Nephron progenitor cell (in vitro differentiated cells): Measurements from ENCODE around the gene MXD1.
A peak's percentile ranks its signal among the peaks of the same experiment; 100 is the strongest.

Experiments
- DNase-seq: peaks from one replicate; pipeline ENCODE4 v3.0.0; 2021
- H3K27ac Mint-ChIP-seq: 2 replicates; pipeline ENCODE4 v1.8.0; 2021; ENCODE audit warnings: mild to moderate bottlenecking, moderate library complexity, mixed read lengths
- H3K27me3 Mint-ChIP-seq: 2 replicates; pipeline ENCODE4 v1.8.0; 2021; ENCODE audit warnings: mild to moderate bottlenecking, low read depth, mixed read lengths; ENCODE audit not compliant: poor library complexity
- H3K36me3 Mint-ChIP-seq: 2 replicates; pipeline ENCODE4 v1.8.0; 2021; ENCODE audit warnings: low read depth, mixed read lengths
- H3K4me1 Mint-ChIP-seq: 2 replicates; pipeline ENCODE4 v1.8.0; 2021; ENCODE audit warnings: mixed read lengths
- H3K4me3 Mint-ChIP-seq: 2 replicates; pipeline ENCODE4 v1.8.0; 2021; ENCODE audit warnings: mild to moderate bottlenecking, moderate library complexity, mixed read lengths
- H3K9me3 Mint-ChIP-seq: 2 replicates; pipeline ENCODE4 v1.8.0; 2021; ENCODE audit warnings: mild to moderate bottlenecking, moderate library complexity, mixed read lengths
- CTCF ChIP-seq: fragments of 200-600 bp; sonication (generic); IDR thresholded peaks from 2 replicates; pipeline ENCODE4 v1.5.0; 2021; ENCODE audit warnings: antibody characterized with exemption

The MXD1 gene

GRCh38 chr2:69926849-69927515, 12.1 kb downstream of the MXD1 start:
- DNase-seq, result no peak
- H3K27me3 Mint-ChIP-seq, result peaks cover 5% of the 10 kb centered on the region
- no peaks in the 10 kb centered on the region for H3K9me3 Mint-ChIP-seq
- TF ChIP-seq CTCF, result no peak
- H3K4me1 Mint-ChIP-seq, result peaks cover 5% of the 10 kb centered on the region
- H3K36me3 Mint-ChIP-seq, result peaks cover 14% of the 10 kb centered on the region
- H3K4me3 Mint-ChIP-seq, result no peak overlapping the region
- H3K27ac Mint-ChIP-seq, result no peak overlapping the region

- Mint-ChIP-seq H3K4me1 (peaks cover 21% of the 10 kb centered on the region), H3K27ac (peak overlapping the region; percentile 57), H3K4me3 (no peak overlapping the region), H3K36me3 (peaks cover 20% of the 10 kb centered on the region), H3K27me3 (peaks cover 5% of the 10 kb centered on the region), H3K9me3 (no peaks in the 10 kb centered on the region)
- no peak for DNase-seq
- no peak for TF ChIP-seq CTCF
Measured at GRCh38 chr2:69931832-69932595, 17.1 kb downstream of the MXD1 start.

- Mint-ChIP-seq H3K9me3 (no peaks in the 10 kb centered on the region), H3K4me3 (no peak overlapping the region), H3K27me3 (peaks cover 5% of the 10 kb centered on the region), H3K4me1 (peaks cover 24% of the 10 kb centered on the region), H3K27ac (no peak overlapping the region), H3K36me3 (peaks cover 22% of the 10 kb centered on the region)
- DNase-seq, result no peak
- no peak for TF ChIP-seq CTCF
Measured at GRCh38 chr2:69932596-69932922, 17.6 kb downstream of the MXD1 start.

GRCh38 chr2:69933254-69933828, 18.4 kb downstream of the MXD1 start:
- no peak for DNase-seq
- H3K36me3 Mint-ChIP-seq, result peaks cover 29% of the 10 kb centered on the region
- peak overlapping the region; percentile 21 for H3K27ac Mint-ChIP-seq
- peaks cover 5% of the 10 kb centered on the region for H3K27me3 Mint-ChIP-seq
- TF ChIP-seq CTCF, result no peak
- H3K4me1 Mint-ChIP-seq, result peaks cover 30% of the 10 kb centered on the region
- H3K9me3 Mint-ChIP-seq, result no peaks in the 10 kb centered on the region
- H3K4me3 Mint-ChIP-seq, result no peak overlapping the region

- Mint-ChIP-seq H3K36me3 (peaks cover 36% of the 10 kb centered on the region), H3K27ac (no peak overlapping the region), H3K4me1 (peaks cover 34% of the 10 kb centered on the region), H3K27me3 (peaks cover under 1% of the 10 kb centered on the region), H3K9me3 (no peaks in the 10 kb centered on the region), H3K4me3 (no peak overlapping the region)
- DNase-seq, result no peak
- TF ChIP-seq CTCF, result no peak
Measured at GRCh38 chr2:69933839-69934613, 19.1 kb downstream of the MXD1 start.
